Measurements from ENCODE around the gene HEXA. TPM values are rescaled to one million over a fixed set of nuclear protein-coding genes. Genes with fewer than 3 reads are reported as not detected.

Gene HEXA
- total and polyA plus RNA-seq, 9 of the 15 experiments (the other 6 are each of a cell fraction or from before 2014, with no cell fraction given): 22.2 to 136 (median 68.9) TPM

GRCh38 chr15:72319360-72319984 lies 56.3 kb downstream of the HEXA start (continued):
- no peak for TF ChIP-seq SMARCB1 (IDR thresholded peaks at IDR 0.05; ENCODE audit: insufficient read length, low read depth)
- no peak for TF ChIP-seq HINFP (tag; conservative IDR thresholded peaks at IDR 0.05; ENCODE audit: low read depth)
- no peak for TF ChIP-seq ZNF280A (IDR thresholded peaks at IDR 0.05; ENCODE audit: low read depth, partially characterized antibody)
- no peak for TF ChIP-seq PCBP2 (IDR thresholded peaks at IDR 0.05; ENCODE audit: low read depth, low read length, poor library complexity, severe bottlenecking)
- no peak for TF ChIP-seq MTF1 (CRISPR knock-in tag; IDR thresholded peaks at IDR 0.05; ENCODE audit: borderline replicate concordance)
- no peak for TF ChIP-seq ZNF184 (CRISPR knock-in tag; IDR thresholded peaks at IDR 0.05)
- TF ChIP-seq CREB1 (IDR thresholded peaks at IDR 0.05): no peak
- TF ChIP-seq CREB1 (CRISPR knock-in tag; IDR thresholded peaks at IDR 0.05): peak; percentile 30; the same call in 1 of the 2 replicates
- no peak for TF ChIP-seq MCM2 (IDR thresholded peaks at IDR 0.05; ENCODE audit: low read depth)
- no peak for TF ChIP-seq RBM17 (IDR thresholded peaks at IDR 0.05; ENCODE audit: borderline replicate concordance, low read depth, low read length)
- no peak for TF ChIP-seq RBM34 (IDR thresholded peaks at IDR 0.05; ENCODE audit: borderline replicate concordance, insufficient read depth, low read length)
- TF ChIP-seq ZFP36 (IDR thresholded peaks at IDR 0.05; ENCODE audit: low read depth, low read length, partially characterized antibody): no peak
- TF ChIP-seq NR2C2 (CRISPR knock-in tag; IDR thresholded peaks at IDR 0.05): 0 out of 2 replicates have a peak, but pooled peaks have one; percentile 52
- no peak for TF ChIP-seq NR2C2 (tag; IDR thresholded peaks at IDR 0.05)
